ENCODE results near the gene PSMB7.
A peak's percentile ranks its signal among the peaks of the same experiment; 100 is the strongest.

The PSMB7 gene

GRCh38 chr9:124342776-124343485 lies 72.3 kb downstream of the PSMB7 start:
- Histone ChIP-seq H2AK5ac (ENCODE audit: low read length, severe bottlenecking) (peak overlapping the region; percentile 85), H3K14ac (ENCODE audit: low read length in 2 of 2) (peak overlapping the region in 1 of 2 experiments; percentile 60), H3K4ac (ENCODE audit: low read depth in 1 of 2, low read length in 2 of 2) (peak overlapping the region in 1 of 2 experiments; percentile 9), H4K8ac (ENCODE audit: low read length) (peak overlapping the region; percentile 82), H2BK120ac (ENCODE audit: low read depth, low read length) (no peak overlapping the region), H3K27me3 (ENCODE audit: control insufficient read depth in 1 of 2, insufficient read depth in 1 of 2, low read length in 2 of 2) (no peaks in the 10 kb centered on the region), H3K4me3 (ENCODE audit: insufficient read depth in 1 of 2, low read depth in 1 of 2, low read length in 2 of 2) (peak overlapping the region in 1 of 2 experiments; percentile 7), H2BK5ac (ENCODE audit: low read depth, low read length, poor library complexity, severe bottlenecking) (peak overlapping the region; percentile 31), H2BK15ac (ENCODE audit: low read depth, poor library complexity, severe bottlenecking) (no peak overlapping the region), H4K91ac (ENCODE audit: low read length) (peak overlapping the region; percentile 25), H3K79me1 (replicated peaks; ENCODE audit: low read length, poor library complexity, severe bottlenecking) (peaks cover 51% of the 10 kb centered on the region), H3K9me3 (ENCODE audit: control insufficient read depth, low read length) (peaks cover 3% of the 10 kb centered on the region), H2AFZ (ENCODE audit: low read depth, low read length) (no peak overlapping the region), H2BK12ac (ENCODE audit: low read length in 2 of 2) (no peak overlapping the region), H3K27ac (ENCODE audit: low read length, poor library complexity, severe bottlenecking) (peak overlapping the region; percentile 94), H3K36me3 (ENCODE audit: control insufficient read depth in 1 of 2, insufficient read depth in 2 of 2, low read depth in 1 of 2, low read length in 2 of 2) (peaks cover 82 to 93% of the 10 kb centered on the region in 2 experiments), H3K4me2 (ENCODE audit: low read length, poor library complexity, severe bottlenecking) (no peak overlapping the region), H3K23ac (ENCODE audit: low read length in 2 of 2) (no peak overlapping the region), H3K9ac (ENCODE audit: low read length) (peak overlapping the region; percentile 68), H3K18ac (ENCODE audit: low read depth in 1 of 2, low read length in 2 of 2) (peak overlapping the region; percentile 28 to 86), H3K4me1 (ENCODE audit: control insufficient read depth, insufficient read depth, low read depth, low read length) (peaks cover 57% of the 10 kb centered on the region)
- DNase-seq, result peak; percentile 87
- WGBS, result 44% methylated on average over 23 of the region's 26 CpGs

- no peaks in the 10 kb centered on the region for H3K27me3 ChIP-seq (ENCODE audit: control insufficient read depth in 1 of 2, insufficient read depth in 1 of 2, low read length in 2 of 2)
- H3K4me3 ChIP-seq (ENCODE audit: insufficient read depth in 1 of 2, low read depth in 1 of 2, low read length in 2 of 2), result peak overlapping the region in 1 of 2 experiments; percentile 7
- peak overlapping the region; percentile 31 for H2BK5ac ChIP-seq (ENCODE audit: low read depth, low read length, poor library complexity, severe bottlenecking)
- H3K23ac ChIP-seq (ENCODE audit: low read length in 2 of 2), result no peak overlapping the region
- H3K4me2 ChIP-seq (ENCODE audit: low read length, poor library complexity, severe bottlenecking), result no peak overlapping the region
- peaks cover 9% of the 10 kb centered on the region for H3K9me3 ChIP-seq (ENCODE audit: control insufficient read depth, low read length)
- peak overlapping the region in 1 of 2 experiments; percentile 25 for H3K4ac ChIP-seq (ENCODE audit: low read depth in 1 of 2, low read length in 2 of 2)
- H4K91ac ChIP-seq (ENCODE audit: low read length), result peak overlapping the region; percentile 41
- peak overlapping the region; percentile 94 for H3K27ac ChIP-seq (ENCODE audit: low read length, poor library complexity, severe bottlenecking)
- H3K18ac ChIP-seq (ENCODE audit: low read depth in 1 of 2, low read length in 2 of 2), result peak overlapping the region; percentile 41 to 79
- H3K79me1 ChIP-seq (replicated peaks; ENCODE audit: low read length, poor library complexity, severe bottlenecking), result peaks cover 48% of the 10 kb centered on the region
- H2BK12ac ChIP-seq (ENCODE audit: low read length in 2 of 2), result peak overlapping the region in 1 of 2 experiments; percentile 6
- H2BK15ac ChIP-seq (ENCODE audit: low read depth, poor library complexity, severe bottlenecking), result no peak overlapping the region
- H2AK5ac ChIP-seq (ENCODE audit: low read length, severe bottlenecking), result peak overlapping the region; percentile 85
- H3K4me1 ChIP-seq (ENCODE audit: control insufficient read depth, insufficient read depth, low read depth, low read length), result peaks cover 56% of the 10 kb centered on the region
- H3K36me3 ChIP-seq (ENCODE audit: control insufficient read depth in 1 of 2, insufficient read depth in 2 of 2, low read depth in 1 of 2, low read length in 2 of 2), result peaks cover 82 to 92% of the 10 kb centered on the region in 2 experiments
- no peak overlapping the region for H2BK120ac ChIP-seq (ENCODE audit: low read depth, low read length)
- H3K14ac ChIP-seq (ENCODE audit: low read length in 2 of 2), result peak overlapping the region in 1 of 2 experiments; percentile 58
- DNase-seq, result no peak
- WGBS, result 89% methylated on average over 11 of the region's 11 CpGs
- no peak overlapping the region for H2AFZ ChIP-seq (ENCODE audit: low read depth, low read length)
- H3K9ac ChIP-seq (ENCODE audit: low read length), result peak overlapping the region; percentile 68
- peak overlapping the region; percentile 82 for H4K8ac ChIP-seq (ENCODE audit: low read length)
These were observed 72.9 kb downstream of the PSMB7 start for GRCh38 chr9:124342402-124342775.

- H2BK12ac ChIP-seq (ENCODE audit: low read length in 2 of 2), result peak overlapping the region in 1 of 2 experiments; percentile 57
- H3K4me3 ChIP-seq (ENCODE audit: insufficient read depth in 1 of 2, low read depth in 1 of 2, low read length in 2 of 2), result no peak overlapping the region
- H3K4ac ChIP-seq (ENCODE audit: low read depth in 1 of 2, low read length in 2 of 2), result no peak overlapping the region
- H2AK5ac ChIP-seq (ENCODE audit: low read length, severe bottlenecking), result peak overlapping the region; percentile 85
- H3K23ac ChIP-seq (ENCODE audit: low read length in 2 of 2), result peak overlapping the region in 1 of 2 experiments; percentile 35
- H3K4me2 ChIP-seq (ENCODE audit: low read length, poor library complexity, severe bottlenecking), result no peak overlapping the region
- H3K4me1 ChIP-seq (ENCODE audit: control insufficient read depth, insufficient read depth, low read depth, low read length), result peaks cover 54% of the 10 kb centered on the region
- H2BK120ac ChIP-seq (ENCODE audit: low read depth, low read length), result no peak overlapping the region
- no peaks in the 10 kb centered on the region for H3K27me3 ChIP-seq (ENCODE audit: control insufficient read depth in 1 of 2, insufficient read depth in 1 of 2, low read length in 2 of 2)
- H4K91ac ChIP-seq (ENCODE audit: low read length), result no peak overlapping the region
- no peak overlapping the region for H2BK15ac ChIP-seq (ENCODE audit: low read depth, poor library complexity, severe bottlenecking)
- H3K9ac ChIP-seq (ENCODE audit: low read length), result peak overlapping the region; percentile 68
- H3K36me3 ChIP-seq (ENCODE audit: control insufficient read depth in 1 of 2, insufficient read depth in 2 of 2, low read depth in 1 of 2, low read length in 2 of 2), result peaks cover 82 to 91% of the 10 kb centered on the region in 2 experiments
- peak overlapping the region; percentile 94 for H3K27ac ChIP-seq (ENCODE audit: low read length, poor library complexity, severe bottlenecking)
- peak overlapping the region in 1 of 2 experiments; percentile 29 for H3K14ac ChIP-seq (ENCODE audit: low read length in 2 of 2)
- no peak overlapping the region for H2BK5ac ChIP-seq (ENCODE audit: low read depth, low read length, poor library complexity, severe bottlenecking)
- H2AFZ ChIP-seq (ENCODE audit: low read depth, low read length), result no peak overlapping the region
- H3K79me1 ChIP-seq (replicated peaks; ENCODE audit: low read length, poor library complexity, severe bottlenecking), result peaks cover 44% of the 10 kb centered on the region
- peaks cover 14% of the 10 kb centered on the region for H3K9me3 ChIP-seq (ENCODE audit: control insufficient read depth, low read length)
- H4K8ac ChIP-seq (ENCODE audit: low read length), result peak overlapping the region; percentile 5
- 90% methylated on average over 21 of the region's 21 CpGs for WGBS
- H3K18ac ChIP-seq (ENCODE audit: low read depth in 1 of 2, low read length in 2 of 2), result peak overlapping the region in 1 of 2 experiments; percentile 13
- DNase-seq, result no peak
These were observed 73.6 kb downstream of the PSMB7 start for GRCh38 chr9:124341455-124342170.

Data from mesenchymal stem cell (in vitro differentiated cells and primary cell).